HG03558 (cell line): ENCODE results near the gene RTRAF.

ENCODE experiments used
- ATAC-seq: cut with Tn5 transposase; IDR thresholded peaks from one replicate; pipeline ENCODE4 v1.9.1; 2021; ENCODE audit warnings: moderate number of reproducible peaks; ENCODE audit not compliant: unreplicated experiment; ENCODE audit errors: extremely low read depth

RTRAF gene

DNA sequence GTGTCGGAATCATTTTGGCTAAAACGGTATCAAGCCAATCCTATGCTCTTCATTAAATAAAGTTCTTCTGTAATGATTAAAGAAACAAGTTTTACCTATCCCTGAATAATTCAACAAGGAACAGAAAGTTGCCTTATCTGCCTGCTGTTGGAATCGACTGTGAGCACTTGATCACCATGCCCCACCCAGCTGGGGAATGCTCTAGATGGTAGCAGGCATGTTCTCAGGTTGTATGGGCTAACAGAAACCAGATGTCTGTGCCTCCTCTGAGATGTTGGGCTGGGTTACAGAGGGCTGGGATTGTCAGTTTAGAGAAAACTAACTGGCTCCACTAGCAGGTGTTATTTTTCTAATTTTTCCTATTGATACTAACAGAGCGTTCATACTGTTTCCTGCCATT is 28.9 kb downstream of the RTRAF start:
- ATAC-seq = no peak

- no peak for ATAC-seq
Measured at GRCh38 chr14:52018970-52019369, 29.6 kb downstream of the RTRAF start.

- no peak for ATAC-seq
Measured at GRCh38 chr14:52020161-52020714, 30.9 kb downstream of the RTRAF start.

- ATAC-seq = no peak
Measured at GRCh38 chr14:52020866-52021717, 31.7 kb downstream of the RTRAF start.

DNA sequence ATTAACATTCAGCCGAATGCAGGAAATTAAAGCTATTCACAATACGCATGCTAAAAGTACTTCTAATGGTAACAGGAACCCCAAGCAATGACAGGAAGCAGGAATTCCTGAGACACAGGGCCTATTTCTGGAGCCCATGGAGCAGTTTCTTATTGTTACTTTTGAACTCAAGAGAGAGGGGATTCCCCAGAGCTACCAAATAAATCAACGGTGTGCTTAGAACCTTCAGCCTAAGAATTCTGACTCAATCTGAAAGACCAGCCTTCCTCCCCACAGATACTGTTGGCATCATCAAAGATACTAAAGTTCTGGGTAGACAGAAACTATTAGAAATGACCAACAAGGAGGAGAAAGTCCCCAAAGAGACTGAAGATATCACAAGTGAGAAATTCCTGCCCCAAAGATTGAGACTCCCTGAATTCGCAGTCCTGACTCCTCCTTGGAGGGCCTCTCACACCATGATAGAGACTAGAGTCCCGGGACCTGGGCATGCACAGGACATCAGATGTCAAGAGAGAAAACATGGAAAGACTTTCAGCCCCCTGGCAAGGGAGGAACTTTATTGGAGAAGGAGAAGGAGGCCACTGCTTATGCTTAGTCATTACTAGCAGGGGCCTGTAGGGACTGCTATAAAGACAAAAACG is 32.7 kb downstream of the RTRAF start:
- ATAC-seq = peak; percentile 82

DNA sequence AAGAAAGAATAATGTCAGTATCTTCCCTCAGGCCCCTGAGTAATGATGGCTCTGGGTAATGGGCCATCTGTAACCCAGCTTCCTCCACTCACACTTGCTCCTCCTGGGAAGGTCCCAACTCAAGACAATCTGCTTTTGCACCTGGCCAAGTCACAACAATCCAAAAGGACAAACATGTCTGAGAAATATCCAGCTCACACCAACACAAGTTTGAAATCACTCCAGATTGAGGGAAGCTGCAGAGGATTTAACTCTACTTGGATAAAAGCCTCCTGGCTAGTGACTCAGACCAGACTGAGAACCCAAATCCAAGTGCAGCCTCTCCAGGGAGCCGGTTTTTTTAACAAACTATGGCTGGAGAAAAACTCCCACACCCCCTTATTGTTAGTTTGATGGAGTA is 34.2 kb downstream of the RTRAF start:
- no peak for ATAC-seq

DNA sequence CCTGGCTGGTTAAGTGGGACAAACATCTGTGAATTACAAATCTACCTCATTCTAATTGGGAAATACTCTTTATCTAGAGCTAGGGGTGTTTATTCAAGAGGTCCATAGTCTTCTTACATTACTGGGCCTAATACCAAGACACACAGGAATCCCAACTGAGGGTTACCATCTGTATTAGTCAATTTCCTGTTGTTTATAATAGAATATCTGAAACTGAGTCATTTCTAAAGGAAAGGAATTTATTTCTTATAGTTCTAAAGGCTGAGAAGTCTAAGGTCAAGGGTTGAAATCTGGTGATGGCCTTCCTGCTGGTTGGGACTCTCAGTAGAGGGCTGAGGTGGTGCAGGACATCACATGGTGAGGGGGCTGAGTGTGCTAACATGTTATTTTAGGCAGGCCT is 36.0 kb downstream of the RTRAF start:
- no peak for ATAC-seq

DNA sequence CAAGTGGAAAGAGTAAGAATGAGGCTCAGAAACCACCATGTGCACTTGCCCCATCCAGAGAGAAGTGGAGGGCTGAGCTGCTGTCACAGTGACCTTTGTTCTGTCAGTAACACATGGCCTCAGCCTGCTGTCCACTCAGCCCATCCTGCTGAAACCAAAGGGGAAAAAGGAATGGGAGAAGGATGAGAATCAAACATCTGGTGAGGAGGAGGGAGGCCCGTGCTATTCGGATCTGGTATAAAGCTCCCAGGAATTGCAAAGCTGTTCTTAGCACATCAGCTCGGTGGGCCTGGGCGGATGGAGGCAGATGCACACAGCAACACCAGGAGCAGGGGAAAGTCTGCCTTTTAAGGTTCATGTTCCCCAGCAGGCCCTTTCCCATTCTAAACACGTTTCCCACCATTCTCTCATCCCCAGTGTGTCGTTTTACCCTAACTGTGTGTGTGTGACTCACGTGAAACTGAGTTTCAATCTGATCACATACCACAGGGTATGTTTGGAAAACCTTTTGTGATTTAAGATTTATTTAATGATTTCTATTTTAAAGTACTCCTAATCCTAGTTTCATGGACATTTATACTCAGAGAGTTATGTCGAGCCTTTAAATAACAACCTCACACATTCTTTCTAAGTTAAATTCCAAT is 36.8 kb downstream of the RTRAF start:
- no peak for ATAC-seq

DNA sequence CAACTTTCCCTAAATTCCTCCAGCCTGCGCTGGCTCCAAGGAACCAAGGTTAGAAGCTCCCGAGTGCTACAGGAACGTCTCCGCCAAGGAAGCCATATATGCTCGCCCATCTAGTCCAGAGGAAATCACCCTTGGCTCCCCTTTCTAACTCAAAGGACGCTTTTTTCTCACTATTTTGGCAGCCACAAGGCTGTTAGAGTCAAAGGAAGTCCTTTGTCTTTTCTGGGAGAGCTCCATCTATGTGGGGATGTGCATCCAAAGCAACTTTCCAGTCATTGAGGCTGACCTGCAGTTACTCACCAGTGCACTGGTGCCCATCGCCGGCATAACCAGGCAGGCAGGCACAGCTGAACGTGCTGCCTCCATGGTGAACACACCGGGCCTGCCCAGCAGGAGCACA is 37.6 kb downstream of the RTRAF start:
- ATAC-seq = no peak

DNA sequence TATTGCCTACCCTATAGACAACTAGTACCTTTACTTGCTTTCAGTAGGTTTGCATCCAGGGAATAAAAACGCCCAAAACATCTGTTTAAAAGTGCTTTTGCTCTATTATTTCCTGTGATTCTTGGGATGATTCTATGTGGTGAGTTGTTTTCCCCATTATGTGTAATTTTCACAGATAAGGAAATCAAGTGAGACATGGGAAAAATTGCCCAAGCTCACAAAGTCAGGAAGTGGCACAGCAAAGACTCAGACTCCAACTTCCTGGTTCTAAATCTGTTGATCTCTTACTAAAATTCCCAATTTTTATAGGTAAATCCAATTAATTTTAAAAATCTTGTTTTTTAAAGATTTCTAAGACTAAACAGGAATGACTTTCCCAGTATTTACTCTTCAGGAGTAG is 40.5 kb downstream of the RTRAF start:
- no peak for ATAC-seq

DNA sequence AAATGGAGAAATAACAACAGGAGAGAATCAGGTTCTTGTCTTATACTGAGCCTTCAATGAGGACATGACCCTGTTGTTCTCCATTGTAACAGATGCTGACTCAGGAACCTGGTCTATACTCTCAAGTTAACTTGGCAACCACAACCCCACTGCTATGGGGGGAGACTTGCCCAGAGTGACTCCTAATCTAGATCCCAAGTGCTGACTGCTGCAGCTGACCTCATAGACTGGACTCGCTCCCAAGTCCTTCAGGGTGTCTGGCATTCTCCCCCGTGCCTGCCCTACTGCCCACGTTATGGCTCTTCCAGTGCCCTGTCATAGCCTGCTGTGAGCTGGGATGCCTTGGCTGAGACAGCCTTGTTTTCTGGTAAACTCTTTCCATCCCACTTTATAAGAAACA is 42.4 kb downstream of the RTRAF start:
- ATAC-seq = no peak

GRCh38 chr14:52032204-52032801 is 43.0 kb downstream of the RTRAF start:
- ATAC-seq = no peak

DNA sequence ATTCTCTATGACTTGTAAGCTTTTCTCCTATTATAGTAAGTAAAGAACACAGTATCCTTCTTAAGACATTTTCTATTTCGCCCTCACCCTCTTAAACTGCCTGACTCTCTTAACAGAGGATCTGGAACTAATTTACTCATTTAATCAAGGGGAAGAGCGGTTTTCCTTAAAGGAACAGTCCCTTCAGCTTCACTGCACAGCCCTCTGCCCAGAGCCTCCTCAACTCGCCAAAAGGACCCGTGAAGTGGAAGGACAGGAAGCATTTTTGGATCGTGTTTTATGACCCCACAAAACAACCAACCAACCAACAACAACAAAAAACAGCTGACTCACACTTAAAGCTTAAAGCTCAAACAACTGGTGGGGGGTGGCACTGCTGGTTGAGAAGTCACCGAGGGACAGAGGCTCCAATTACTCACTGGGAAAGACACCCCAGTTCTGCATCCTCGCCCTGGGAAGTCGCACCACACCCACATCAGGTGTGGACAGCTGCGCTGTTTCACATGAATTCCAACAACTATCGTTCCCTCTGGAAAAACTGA is 43.8 kb downstream of the RTRAF start:
- ATAC-seq = no peak

DNA sequence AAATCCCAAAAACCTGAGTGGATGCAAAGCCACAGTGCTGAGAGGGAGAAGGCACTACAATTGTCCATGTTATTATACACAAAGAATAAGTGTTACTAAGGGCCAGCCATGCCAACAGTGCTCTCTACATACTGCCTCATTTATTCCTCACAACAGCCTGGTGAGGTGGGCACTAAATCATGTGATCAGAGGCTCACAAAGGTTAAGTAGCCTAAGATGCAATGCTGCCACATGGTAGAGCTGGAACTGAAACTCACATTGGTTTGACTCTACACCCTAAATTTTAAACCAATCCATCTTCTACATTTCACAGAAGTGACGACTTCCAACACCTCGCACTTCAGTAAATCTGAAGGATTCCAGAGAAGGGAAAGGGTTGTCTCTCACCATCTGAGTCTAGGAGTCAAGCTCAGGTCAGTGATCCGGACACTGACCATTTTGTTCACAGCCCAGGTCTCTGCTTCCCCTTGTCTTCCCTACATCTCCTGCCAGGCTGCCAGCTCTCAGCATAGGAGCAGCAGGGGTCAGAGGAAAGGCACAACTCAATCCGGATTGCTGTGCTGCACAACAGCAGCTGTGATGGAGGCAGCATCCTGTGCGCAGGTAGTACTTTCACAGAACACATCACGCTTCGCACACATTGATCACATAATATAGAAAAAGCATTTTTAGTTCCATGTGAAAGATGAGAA is 49.9 kb downstream of the RTRAF start:
- no peak for ATAC-seq

DNA sequence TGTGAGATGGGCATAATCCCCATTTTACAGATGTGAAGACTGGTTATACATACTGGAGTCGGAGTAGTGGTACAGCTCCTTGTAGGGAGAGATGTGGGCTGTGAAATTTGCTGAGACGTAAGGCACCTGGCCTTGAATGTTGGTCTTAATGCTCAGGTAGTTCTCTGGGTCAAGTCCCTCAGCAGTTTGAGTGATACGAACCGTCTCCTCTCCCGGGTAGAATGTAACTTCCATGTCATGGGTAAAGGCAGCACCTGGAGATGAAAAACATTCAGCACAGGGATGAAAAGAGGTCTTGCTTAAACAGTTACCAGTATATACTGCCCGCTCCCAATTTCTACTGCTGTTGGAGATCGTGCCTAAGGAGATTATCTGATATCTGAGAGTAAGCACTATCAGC is 51.3 kb downstream of the RTRAF start:
- no peak for ATAC-seq

DNA sequence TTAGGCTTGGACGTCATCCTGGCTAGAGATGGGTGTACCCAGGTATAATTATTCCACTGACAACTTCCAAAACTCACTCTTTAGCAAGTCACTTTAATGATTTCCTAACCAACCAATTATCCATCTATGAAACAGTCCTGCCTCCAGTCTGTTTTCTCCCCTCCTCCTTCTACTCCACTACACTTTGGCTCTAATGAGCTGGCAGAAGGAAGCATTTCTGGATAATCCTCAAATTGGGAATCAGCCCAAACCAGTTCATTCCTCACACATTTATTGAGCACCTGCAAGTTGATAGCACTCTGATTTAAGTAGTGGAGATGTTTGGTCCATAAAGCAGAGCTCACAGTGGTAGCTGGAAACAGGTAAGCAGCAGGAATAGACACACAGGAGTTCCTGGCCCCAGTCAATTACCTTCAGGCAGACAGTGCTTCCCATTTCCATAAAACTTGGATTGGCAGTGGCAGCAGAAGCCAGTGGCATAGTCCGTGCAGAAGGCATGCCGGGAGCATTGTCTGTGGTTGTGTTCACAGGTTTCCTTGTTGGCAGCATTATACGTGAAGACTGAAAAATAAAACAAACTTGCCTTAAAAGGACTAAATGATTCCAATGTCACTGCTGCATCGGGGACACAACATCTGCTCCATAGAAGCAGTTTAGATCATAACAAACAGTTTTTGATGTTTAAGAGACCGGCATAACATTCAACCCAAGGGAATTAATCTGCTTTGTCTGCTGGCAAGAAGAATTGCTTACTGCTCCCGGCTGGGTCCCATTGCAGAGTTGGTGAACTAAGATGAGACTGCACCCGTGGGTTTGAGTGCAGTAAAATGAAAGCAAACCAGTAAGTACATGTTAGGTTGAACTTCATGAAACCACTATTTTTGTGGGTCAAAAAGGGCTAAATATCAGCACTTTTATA is 53.3 kb downstream of the RTRAF start:
- no peak for ATAC-seq

DNA sequence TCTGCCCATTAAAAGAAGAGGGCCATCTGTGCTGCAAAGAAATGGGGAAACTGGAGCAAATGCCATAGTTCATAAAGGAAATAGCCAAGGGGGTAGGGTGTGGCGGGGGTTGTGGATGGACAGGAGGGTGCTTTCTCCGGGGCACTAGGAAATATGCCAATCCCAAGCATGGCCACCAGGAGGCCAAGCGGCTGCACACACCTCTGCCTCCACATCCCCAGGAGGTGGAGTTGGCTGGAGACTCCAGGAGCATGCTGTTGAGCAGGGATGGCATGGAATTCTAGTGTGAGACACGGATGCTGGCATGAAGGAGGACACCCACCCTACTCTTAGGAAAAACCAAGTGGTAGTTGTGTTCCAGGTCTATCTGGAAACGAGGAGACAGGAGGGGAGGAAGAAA is 54.3 kb downstream of the RTRAF start:
- ATAC-seq = no peak

DNA sequence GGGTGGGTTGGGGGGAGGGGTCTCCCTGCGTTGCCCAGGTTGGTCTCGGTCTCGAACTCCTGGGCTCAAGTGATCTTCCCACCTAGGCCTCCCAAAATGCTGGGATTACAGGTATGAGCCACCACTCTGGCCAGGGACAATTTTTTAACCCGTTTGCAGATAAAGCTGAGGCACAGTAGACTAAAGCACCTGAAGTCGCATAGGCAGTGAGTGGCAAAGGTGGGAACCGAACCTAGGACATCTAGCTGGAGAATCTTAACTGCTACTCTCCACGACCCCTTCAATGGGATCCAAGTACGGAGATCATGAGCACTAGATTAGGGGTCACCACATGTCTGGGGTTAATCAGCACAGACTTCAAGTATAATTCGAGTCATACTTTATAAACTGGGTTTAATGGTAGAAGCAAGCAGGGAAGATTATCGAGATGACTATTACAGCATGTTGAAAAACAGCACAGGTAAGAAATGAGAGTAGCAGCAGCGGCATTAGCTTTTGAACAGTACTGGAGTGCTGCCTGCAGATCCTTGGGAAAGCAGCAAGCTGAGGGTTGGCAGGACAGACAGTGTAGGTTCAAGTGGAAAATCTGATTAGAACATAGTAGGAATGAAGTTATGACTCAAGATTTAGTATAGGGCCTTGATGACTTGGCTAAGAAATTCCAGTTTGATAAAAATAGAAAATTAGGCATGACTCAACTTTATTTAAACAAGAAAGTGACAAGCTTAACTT is 55.6 kb downstream of the RTRAF start:
- ATAC-seq = no peak
